K562 (cell line): ENCODE results near the gene MYB. TPM values are rescaled to one million over a fixed set of nuclear protein-coding genes. Genes with fewer than 3 reads are reported as not detected.

Source experiments
- CHAMP1 ChIP-seq: fragments of 450-650 bp; IDR thresholded peaks from 2 replicates; pipeline ENCODE4 v1.6.1; 2016; ENCODE audit warnings: mild to moderate bottlenecking
- E2F1 ChIP-seq: sonication (generic); formaldehyde crosslinking; IDR thresholded peaks from 2 replicates; pipeline ENCODE4 v1.8.1; 2023; ENCODE audit warnings: mild to moderate bottlenecking, missing genetic modification reagents, moderate library complexity
- GTF2F1 ChIP-seq: IDR thresholded peaks from 2 replicates; pipeline ENCODE4 v1.6.1; 2011; ENCODE audit warnings: low read depth, low read length, improper control_type of control experiment
- ILK ChIP-seq: fragments of 450-650 bp; IDR thresholded peaks from 2 replicates; pipeline ENCODE4 v1.6.1; 2016; ENCODE audit warnings: missing genetic modification characterization, low read depth, mild to moderate bottlenecking, missing compliant biosample characterization, moderate library complexity, borderline replicate concordance
- TCFL5 ChIP-seq: fragments of 250-450 bp; sonication (Bioruptor Pico); conservative IDR thresholded peaks from 2 replicates; pipeline ENCODE4 v1.6.1; 2021; ENCODE audit warnings: mild to moderate bottlenecking, moderate library complexity, matching md5 sums
- ZBTB33 ChIP-seq: sonication (generic); formaldehyde crosslinking; IDR thresholded peaks from 2 replicates; pipeline ENCODE4 v1.8.1; 2023; ENCODE audit warnings: mild to moderate bottlenecking, missing genetic modification reagents
- ZEB2 ChIP-seq: fragments of 450-650 bp; IDR thresholded peaks from 2 replicates; pipeline ENCODE4 v1.6.1; 2016
- ZNF407 ChIP-seq: fragments of 450-650 bp; IDR thresholded peaks from 2 replicates; pipeline ENCODE4 v1.6.1; 2016; ENCODE audit warnings: low read depth
- ZNF696 ChIP-seq: fragments of 250-450 bp; sonication (Bioruptor Pico); conservative IDR thresholded peaks from 2 replicates; pipeline ENCODE4 v1.4.0; 2020; ENCODE audit warnings: mild to moderate bottlenecking, moderate library complexity
- polyA plus RNA-seq, 8 experiments: library from polyadenylated mRNA; depleted of rRNA in 4 of 8; stranded (reverse) in 5 of 8; unstranded in 3 of 8; fragments of >200 nt; fragmentation: Nextera tagmentation in 2 of 8; fragmentation: Illumina TruSeq in 1 of 8; extraction: Ambion mirVana in 2 of 8; extraction: Trizol in 1 of 8; gene quantifications; 2 replicates each; pipeline versions ENCODE4 v1.2.1 to v1.2.3, GENCODE V29; 2011 to 2014; ENCODE audit warnings: inconsistent platforms in 1 of 8, missing spikeins in 1 of 8
- total RNA-seq, 7 experiments: library from RNA; depleted of rRNA in 6 of 7; stranded (reverse); fragments of >200 nt in 6 of 7; fragmentation: Illumina TruSeq in 2 of 7; extraction: Trizol in 2 of 7; gene quantifications; 2 replicates each; pipeline versions ENCODE4 v1.2.1 to v1.2.3, GENCODE V29; 2011 to 2021; ENCODE audit warnings: low replicate concordance in 1 of 7

The MYB gene
- total and polyA plus RNA-seq, 9 of the 15 experiments (the other 6 are each of a cell fraction or from before 2014, with no cell fraction given): 35.8 to 218 (median 140) TPM

GRCh38 chr6:135183532-135184440 is 2.7 kb downstream of the MYB start (continued):
- no peak for TF ChIP-seq TCFL5 (CRISPR knock-in tag)
- TF ChIP-seq ZEB2: peak; percentile 85
- TF ChIP-seq GTF2F1: no peak
- TF ChIP-seq ZNF696 (CRISPR knock-in tag): no peak
- peak; percentile 82; the same call in 1 of the 2 replicates for TF ChIP-seq CHAMP1
- TF ChIP-seq ILK (tag): no peak
- no peak for TF ChIP-seq E2F1 (CRISPR knock-in tag)
- TF ChIP-seq ZBTB33: peak; percentile 45; the same call in 1 of the 2 replicates
- no peak for TF ChIP-seq ZNF407
